Mesenchymal stem cell (in vitro differentiated cells and primary cell): ENCODE measurements around the gene OPCML.

Source experiments
- DNase-seq: peaks from one replicate; pipeline ENCODE4 v3.0.0-alpha.2; 2013
- H2AFZ ChIP-seq: one replicate; pipeline ENCODE4 v1.6.1; 2013; ENCODE audit warnings: low read depth, mild to moderate bottlenecking, control low read depth, inconsistent platforms, low read length, moderate library complexity
- H2AK5ac ChIP-seq: 2 replicates; pipeline ENCODE4 v1.6.1; 2013; ENCODE audit warnings: low read length, moderate library complexity, mild to moderate bottlenecking, inconsistent platforms; ENCODE audit not compliant: severe bottlenecking
- H2BK120ac ChIP-seq: one replicate; pipeline ENCODE4 v1.6.1; 2013; ENCODE audit warnings: low read depth, mild to moderate bottlenecking, inconsistent platforms, low read length, moderate library complexity
- H2BK12ac ChIP-seq, 2 experiments: one replicate each; pipeline ENCODE4 v1.6.1; 2013; ENCODE audit warnings: inconsistent platforms in 2 of 2, low read length in 2 of 2, mild to moderate bottlenecking in 2 of 2, moderate library complexity in 2 of 2, control low read depth in 1 of 2
- H2BK15ac ChIP-seq: one replicate; pipeline ENCODE4 v1.6.1; 2013; ENCODE audit warnings: mild to moderate bottlenecking, low read depth, inconsistent platforms; ENCODE audit not compliant: poor library complexity, severe bottlenecking
- H2BK5ac ChIP-seq: 2 replicates; pipeline ENCODE4 v1.6.1; 2013; ENCODE audit warnings: low read depth, mild to moderate bottlenecking, low read length, control low read depth, inconsistent platforms; ENCODE audit not compliant: poor library complexity, severe bottlenecking
- H3K14ac ChIP-seq, 2 experiments: one replicate each; pipeline ENCODE4 v1.6.1; 2013; ENCODE audit warnings: inconsistent platforms in 2 of 2, low read length in 2 of 2, control low read depth in 1 of 2, mild to moderate bottlenecking in 1 of 2, moderate library complexity in 1 of 2
- H3K18ac ChIP-seq, 2 experiments: one replicate each; pipeline ENCODE4 v1.6.1; 2013; ENCODE audit warnings: inconsistent platforms in 2 of 2, low read length in 2 of 2, control low read depth in 1 of 2, low read depth in 1 of 2, mild to moderate bottlenecking in 1 of 2
- H3K23ac ChIP-seq, 2 experiments: one replicate each; pipeline ENCODE4 v1.6.1; 2013; ENCODE audit warnings: inconsistent platforms in 2 of 2, low read length in 2 of 2, mild to moderate bottlenecking in 2 of 2, moderate library complexity in 2 of 2, control low read depth in 1 of 2
- H3K27ac ChIP-seq: 2 replicates; pipeline ENCODE4 v1.5.1; 2013; ENCODE audit warnings: mild to moderate bottlenecking, moderate library complexity, low read length, control low read depth, inconsistent platforms; ENCODE audit not compliant: poor library complexity, severe bottlenecking
- H3K27me3 ChIP-seq, 2 experiments: 2 replicates each; pipeline versions ENCODE4 v1.6.1 to v1.7.0; 2013; ENCODE audit warnings: low read length in 2 of 2, mild to moderate bottlenecking in 2 of 2, moderate library complexity in 2 of 2, control low read depth in 1 of 2, inconsistent platforms in 1 of 2; ENCODE audit not compliant: control insufficient read depth in 1 of 2, insufficient read depth in 1 of 2
- H3K36me3 ChIP-seq, 2 experiments: 2 replicates each; pipeline versions ENCODE4 v1.6.1 to v1.7.0; 2013; ENCODE audit warnings: low read length in 2 of 2, control low read depth in 1 of 2, inconsistent platforms in 1 of 2, low read depth in 1 of 2, mild to moderate bottlenecking in 1 of 2; ENCODE audit not compliant: insufficient read depth in 2 of 2, control insufficient read depth in 1 of 2
- H3K4ac ChIP-seq, 2 experiments: one replicate each; pipeline ENCODE4 v1.6.1; 2013; ENCODE audit warnings: inconsistent platforms in 2 of 2, low read length in 2 of 2, mild to moderate bottlenecking in 2 of 2, moderate library complexity in 2 of 2, control low read depth in 1 of 2, low read depth in 1 of 2
- H3K4me1 ChIP-seq: 2 replicates; pipeline ENCODE4 v1.6.1; 2013; ENCODE audit warnings: low read depth, low read length, control low read depth; ENCODE audit not compliant: control insufficient read depth, insufficient read depth
- H3K4me2 ChIP-seq: 2 replicates; pipeline ENCODE4 v1.6.1; 2013; ENCODE audit warnings: low read length, mild to moderate bottlenecking, inconsistent platforms; ENCODE audit not compliant: poor library complexity, severe bottlenecking
- H3K4me3 ChIP-seq, 2 experiments: 2 replicates each; pipeline versions ENCODE4 v1.5.1 to v1.7.0; 2013; ENCODE audit warnings: low read length in 2 of 2, mild to moderate bottlenecking in 2 of 2, control low read depth in 1 of 2, low read depth in 1 of 2; ENCODE audit not compliant: insufficient read depth in 1 of 2
- H3K79me1 ChIP-seq: replicated peaks from 2 replicates; pipeline ENCODE4 v1.6.1; 2013; ENCODE audit warnings: mild to moderate bottlenecking, control low read depth, low read length, inconsistent platforms; ENCODE audit not compliant: poor library complexity, severe bottlenecking
- H3K9ac ChIP-seq: 2 replicates; pipeline ENCODE4 v1.7.0; 2013; ENCODE audit warnings: mild to moderate bottlenecking, low read length, moderate library complexity
- H3K9me3 ChIP-seq: 2 replicates; pipeline ENCODE4 v1.7.0; 2013; ENCODE audit warnings: mild to moderate bottlenecking, low read length; ENCODE audit not compliant: control insufficient read depth
- H4K8ac ChIP-seq: one replicate; pipeline ENCODE4 v1.6.1; 2013; ENCODE audit warnings: inconsistent platforms, mild to moderate bottlenecking, low read length, moderate library complexity
- H4K91ac ChIP-seq: one replicate; pipeline ENCODE4 v1.6.1; 2013; ENCODE audit warnings: mild to moderate bottlenecking, low read length, inconsistent platforms
- WGBS: methylation state at CpG from one replicate; pipeline ENCODE4 v1.1.7; 2013; ENCODE audit warnings: mixed read lengths; 5-methylcytosine and 5-hydroxymethylcytosine counted together

The OPCML gene

GRCh38 chr11:132851247-132851646 is 681.1 kb downstream of the OPCML start:
- WGBS: 100% methylated on average over 1 of the region's 2 CpGs
- no peak overlapping the region for H3K4ac ChIP-seq
- H4K91ac ChIP-seq: no peak overlapping the region
- H2BK120ac ChIP-seq: no peak overlapping the region
- no peak overlapping the region for H2BK12ac ChIP-seq
- H3K4me3 ChIP-seq: no peak overlapping the region
- H3K79me1 ChIP-seq: no peaks in the 10 kb centered on the region
- no peak overlapping the region for H2AFZ ChIP-seq
- DNase-seq: no peak
- H3K27ac ChIP-seq: no peak overlapping the region
- peaks cover 0 to 3% of the 10 kb centered on the region in 2 experiments for H3K27me3 ChIP-seq
- no peak overlapping the region for H3K4me2 ChIP-seq
- H3K36me3 ChIP-seq: no peaks in the 10 kb centered on the region
- no peak overlapping the region for H2BK15ac ChIP-seq
- no peak overlapping the region for H3K9ac ChIP-seq
- no peak overlapping the region for H2AK5ac ChIP-seq
- H3K9me3 ChIP-seq: peaks cover 8% of the 10 kb centered on the region
- H3K14ac ChIP-seq: no peak overlapping the region
- no peak overlapping the region for H3K18ac ChIP-seq
- H3K4me1 ChIP-seq: no peaks in the 10 kb centered on the region
- H4K8ac ChIP-seq: no peak overlapping the region
- H3K23ac ChIP-seq: no peak overlapping the region
- H2BK5ac ChIP-seq: no peak overlapping the region

GRCh38 chr11:132850266-132850665 is 682.0 kb downstream of the OPCML start:
- Histone ChIP-seq H2AK5ac (no peak overlapping the region), H3K18ac (no peak overlapping the region), H3K14ac (no peak overlapping the region), H3K4me2 (no peak overlapping the region), H3K9ac (no peak overlapping the region), H3K23ac (no peak overlapping the region), H3K36me3 (no peaks in the 10 kb centered on the region), H3K4me1 (no peaks in the 10 kb centered on the region), H3K9me3 (peaks cover 4% of the 10 kb centered on the region), H3K4ac (no peak overlapping the region), H4K8ac (no peak overlapping the region), H2BK5ac (no peak overlapping the region), H2BK120ac (no peak overlapping the region), H3K79me1 (no peaks in the 10 kb centered on the region), H3K4me3 (no peak overlapping the region), H2BK15ac (no peak overlapping the region), H3K27ac (no peak overlapping the region), H2AFZ (no peak overlapping the region), H4K91ac (no peak overlapping the region), H3K27me3 (peaks cover 0 to 3% of the 10 kb centered on the region in 2 experiments), H2BK12ac (no peak overlapping the region)
- 91% methylated on average over 3 of the region's 3 CpGs for WGBS
- no peak for DNase-seq

GRCh38 chr11:132848336-132848735 is 684.0 kb downstream of the OPCML start:
- no peak overlapping the region for H2AK5ac ChIP-seq
- H3K27me3 ChIP-seq: peaks cover 0 to 3% of the 10 kb centered on the region in 2 experiments
- H3K9me3 ChIP-seq: no peaks in the 10 kb centered on the region
- H3K9ac ChIP-seq: no peak overlapping the region
- H3K36me3 ChIP-seq: no peaks in the 10 kb centered on the region
- H3K4me1 ChIP-seq: no peaks in the 10 kb centered on the region
- no peak overlapping the region for H2BK12ac ChIP-seq
- 86% methylated on average over 1 of the region's 2 CpGs for WGBS
- no peak overlapping the region for H2BK5ac ChIP-seq
- DNase-seq: no peak
- no peak overlapping the region for H4K91ac ChIP-seq
- no peak overlapping the region for H2BK120ac ChIP-seq
- H3K4ac ChIP-seq: no peak overlapping the region
- no peak overlapping the region for H2AFZ ChIP-seq
- no peak overlapping the region for H3K4me2 ChIP-seq
- H3K18ac ChIP-seq: no peak overlapping the region
- no peak overlapping the region for H3K14ac ChIP-seq
- no peak overlapping the region for H4K8ac ChIP-seq
- no peak overlapping the region for H3K27ac ChIP-seq
- no peak overlapping the region for H2BK15ac ChIP-seq
- H3K23ac ChIP-seq: no peak overlapping the region
- no peaks in the 10 kb centered on the region for H3K79me1 ChIP-seq
- H3K4me3 ChIP-seq: no peak overlapping the region

- Histone ChIP-seq H3K23ac (no peak overlapping the region), H3K9me3 (no peaks in the 10 kb centered on the region), H2BK12ac (no peak overlapping the region), H3K36me3 (no peaks in the 10 kb centered on the region), H3K4me2 (no peak overlapping the region), H3K27ac (no peak overlapping the region), H3K18ac (no peak overlapping the region), H3K27me3 (peaks cover 0 to 3% of the 10 kb centered on the region in 2 experiments), H2AK5ac (no peak overlapping the region), H2BK5ac (no peak overlapping the region), H4K8ac (no peak overlapping the region), H3K9ac (no peak overlapping the region), H2AFZ (no peak overlapping the region), H3K4ac (no peak overlapping the region), H2BK120ac (no peak overlapping the region), H3K79me1 (no peaks in the 10 kb centered on the region), H2BK15ac (no peak overlapping the region), H3K4me1 (no peaks in the 10 kb centered on the region), H3K4me3 (no peak overlapping the region), H4K91ac (no peak overlapping the region), H3K14ac (no peak overlapping the region)
- no peak for DNase-seq
- WGBS: 88% methylated on average over 4 of the region's 4 CpGs
These were observed 686.2 kb downstream of the OPCML start for GRCh38 chr11:132846075-132846474.
